K562 (cell line): ENCODE data around the gene HADHB. TPM values are rescaled to one million over a fixed set of nuclear protein-coding genes. Genes with fewer than 3 reads are reported as not detected.

Experiments
- CBX1 ChIP-seq: sonication (generic); IDR thresholded peaks from 2 replicates; pipeline ENCODE4 v1.6.1; 2016; ENCODE audit warnings: antibody characterized with exemption, low read depth, mild to moderate bottlenecking
- E2F8 ChIP-seq: fragments of 450-650 bp; IDR thresholded peaks from 2 replicates; pipeline ENCODE4 v1.7.1; 2018; ENCODE audit warnings: mild to moderate bottlenecking, low read depth; ENCODE audit not compliant: partially characterized antibody
- FOXK2 ChIP-seq, 2 experiments: fragments of 450-650 bp; IDR thresholded peaks in 1 of 2; conservative IDR thresholded peaks in 1 of 2; 2 replicates each; pipeline ENCODE4 v1.6.1; 2016; ENCODE audit warnings: low read depth in 2 of 2, mild to moderate bottlenecking in 1 of 2
- NRF1 ChIP-seq, 2 experiments: fragments of 450-650 bp; IDR thresholded peaks in 1 of 2; conservative IDR thresholded peaks in 1 of 2; 2 replicates each; pipeline ENCODE4 v1.6.1; 2014; ENCODE audit warnings: mild to moderate bottlenecking in 2 of 2
- TCF7 ChIP-seq: sonication (generic); IDR thresholded peaks from 2 replicates; pipeline ENCODE4 v1.6.1; 2016; ENCODE audit warnings: antibody characterized with exemption, borderline replicate concordance
- TEAD2 ChIP-seq: fragments of 450-650 bp; IDR thresholded peaks from 2 replicates; pipeline ENCODE4 v1.6.1; 2016; ENCODE audit warnings: missing genetic modification characterization, control low read depth, missing compliant biosample characterization
- XRCC5 ChIP-seq: fragments of 200-400 bp; formaldehyde crosslinking; IDR thresholded peaks from 2 replicates; pipeline ENCODE4 v1.6.1; 2017; ENCODE audit warnings: low read depth, mild to moderate bottlenecking, low read length
- ZBTB11 ChIP-seq, 3 experiments: fragments of 200-800 bp in 1 of 3; fragments of 250-450 bp in 1 of 3; fragments of 450-650 bp in 1 of 3; sonication (Bioruptor Pico) in 1 of 3; sonication (Bioruptor generic) in 1 of 3; formaldehyde crosslinking in 1 of 3; IDR thresholded peaks; 2 replicates each; pipeline versions ENCODE4 v1.6.1 to v1.8.0; 2016 to 2022; ENCODE audit warnings: mild to moderate bottlenecking in 2 of 3, missing genetic modification characterization in 2 of 3, missing compliant biosample characterization in 1 of 3, moderate library complexity in 1 of 3
- ZFP36 ChIP-seq: fragments of 150-350 bp; IDR thresholded peaks from 2 replicates; pipeline ENCODE4 v1.6.1; 2018; ENCODE audit warnings: low read length, low read depth; ENCODE audit not compliant: partially characterized antibody
- ZFPM2 ChIP-seq: fragments of 250-450 bp; sonication (Bioruptor Pico); IDR thresholded peaks from 2 replicates; pipeline ENCODE4 v1.5.1; 2022; ENCODE audit warnings: mild to moderate bottlenecking
- ZFX ChIP-seq: sonication (generic); formaldehyde crosslinking; IDR thresholded peaks from 2 replicates; pipeline ENCODE4 v1.8.0; 2022; ENCODE audit warnings: mild to moderate bottlenecking, missing genetic modification reagents, moderate library complexity
- ZNF121 ChIP-seq: sonication (generic); formaldehyde crosslinking; conservative IDR thresholded peaks from 2 replicates; pipeline ENCODE4 v1.8.0; 2022; ENCODE audit warnings: missing genetic modification reagents
- ZNF311 ChIP-seq: fragments of 250-450 bp; sonication (Bioruptor Pico); IDR thresholded peaks from 2 replicates; pipeline ENCODE4 v1.4.0; 2020; ENCODE audit warnings: mild to moderate bottlenecking, moderate library complexity
- ZNF316 ChIP-seq: fragments of 450-650 bp; IDR thresholded peaks from 2 replicates; pipeline ENCODE4 v1.6.1; 2016
- polyA plus RNA-seq, 8 experiments: library from polyadenylated mRNA; depleted of rRNA in 4 of 8; stranded (reverse) in 5 of 8; unstranded in 3 of 8; fragments of >200 nt; fragmentation: Nextera tagmentation in 2 of 8; fragmentation: Illumina TruSeq in 1 of 8; extraction: Ambion mirVana in 2 of 8; extraction: Trizol in 1 of 8; gene quantifications; 2 replicates each; pipeline versions ENCODE4 v1.2.1 to v1.2.3, GENCODE V29; 2011 to 2014; ENCODE audit warnings: inconsistent platforms in 1 of 8, missing spikeins in 1 of 8
- total RNA-seq, 7 experiments: library from RNA; depleted of rRNA in 6 of 7; stranded (reverse); fragments of >200 nt in 6 of 7; fragmentation: Illumina TruSeq in 2 of 7; extraction: Trizol in 2 of 7; gene quantifications; 2 replicates each; pipeline versions ENCODE4 v1.2.1 to v1.2.3, GENCODE V29; 2011 to 2021; ENCODE audit warnings: low replicate concordance in 1 of 7
- TF ChIP-seq, protein P1 (sequence below): fragments of 250-450 bp; sonication (Bioruptor Pico); IDR thresholded peaks from 2 replicates; pipeline ENCODE4 v1.8.0; 2022; ENCODE audit warnings: moderate library complexity, mild to moderate bottlenecking, inconsistent platforms
- TF ChIP-seq, protein P2 (sequence below): fragments of 250-450 bp; sonication (Bioruptor Pico); IDR thresholded peaks from 2 replicates; pipeline ENCODE4 v1.5.0; 2022; ENCODE audit warnings: mild to moderate bottlenecking

Gene HADHB
- total and polyA plus RNA-seq, 9 of the 15 experiments (the other 6 are each of a cell fraction or from before 2014, with no cell fraction given): 67.3 to 199 (median 100) TPM

DNA sequence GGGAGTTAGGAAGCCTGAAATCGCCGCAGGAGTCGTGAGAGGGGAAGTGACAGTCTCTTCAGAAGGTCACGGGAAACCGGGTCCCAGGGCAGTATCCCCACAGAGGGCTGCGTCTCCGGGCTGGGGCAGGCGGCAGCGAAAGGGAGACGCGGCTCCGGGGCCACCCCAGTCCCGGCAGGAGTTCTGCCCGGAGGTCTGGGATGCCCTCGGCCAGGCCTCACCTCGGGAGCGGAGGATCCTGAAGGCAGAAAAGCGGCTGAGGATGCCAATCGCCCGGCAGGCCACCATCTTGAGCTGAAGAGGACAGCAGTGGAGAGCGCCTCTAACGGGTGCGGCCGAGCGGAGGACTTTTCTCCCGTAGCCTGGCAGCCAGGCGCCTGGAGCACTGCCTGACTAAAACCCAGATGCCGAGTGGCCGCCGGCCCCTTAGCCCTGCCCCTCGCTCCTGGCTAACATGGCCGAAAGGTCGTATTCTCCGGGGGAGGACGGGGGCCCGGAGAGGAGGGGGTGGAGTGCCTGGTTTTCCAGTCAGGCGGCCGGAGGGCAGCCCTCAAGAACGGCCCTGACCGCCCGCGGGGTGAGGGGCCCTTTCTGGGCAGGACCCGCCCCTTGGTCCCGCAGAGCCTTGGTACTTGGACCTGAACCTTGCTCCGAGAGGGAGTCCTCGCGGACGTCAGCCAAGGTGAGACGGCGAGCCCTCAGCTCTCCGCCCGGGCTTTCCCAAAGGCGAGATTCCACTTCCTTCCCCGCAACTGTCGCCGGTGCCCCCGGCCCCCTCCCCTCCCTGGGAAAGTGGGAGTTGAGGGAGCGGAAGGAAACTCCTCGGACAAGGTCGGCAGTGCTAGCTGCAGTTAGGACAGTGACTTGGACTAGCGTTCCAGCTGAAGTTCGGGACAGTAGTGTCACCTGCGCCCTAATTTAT is at the start of gene HADHB, which contains the start of gene HADHA (continued):
- TF ChIP-seq ZBTB11 (CRISPR knock-in tag; IDR thresholded peaks at IDR 0.05) (peak in 1 of 3 experiments; percentile 49; a peak in 2 of 6 replicates), ZFPM2 (CRISPR knock-in tag) (no peak), ZNF121 (no peak), ZNF311 (CRISPR knock-in tag) (no peak), E2F8 (no peak), TCF7 (0 out of 2 replicates have a peak, but pooled peaks have one; percentile 39), ZNF316 (no peak; the same call in 1 of the 2 replicates), TEAD2 (tag) (no peak), NRF1 (conservative IDR thresholded peaks at IDR 0.05 in 1 of 2, IDR thresholded peaks at IDR 0.05 in 1 of 2) (no peak; a peak in 1 of 4 replicates), CBX1 (no peak), ZFP36 (no peak), XRCC5 (peak; percentile 58; the same call in 1 of the 2 replicates), ZFX (CRISPR knock-in tag) (peak; percentile 79), FOXK2 (conservative IDR thresholded peaks at IDR 0.05 in 1 of 2, IDR thresholded peaks at IDR 0.05 in 1 of 2; ENCODE audit: low read depth in 2 of 2) (no peak)
- TF ChIP-seq, protein P1, sequence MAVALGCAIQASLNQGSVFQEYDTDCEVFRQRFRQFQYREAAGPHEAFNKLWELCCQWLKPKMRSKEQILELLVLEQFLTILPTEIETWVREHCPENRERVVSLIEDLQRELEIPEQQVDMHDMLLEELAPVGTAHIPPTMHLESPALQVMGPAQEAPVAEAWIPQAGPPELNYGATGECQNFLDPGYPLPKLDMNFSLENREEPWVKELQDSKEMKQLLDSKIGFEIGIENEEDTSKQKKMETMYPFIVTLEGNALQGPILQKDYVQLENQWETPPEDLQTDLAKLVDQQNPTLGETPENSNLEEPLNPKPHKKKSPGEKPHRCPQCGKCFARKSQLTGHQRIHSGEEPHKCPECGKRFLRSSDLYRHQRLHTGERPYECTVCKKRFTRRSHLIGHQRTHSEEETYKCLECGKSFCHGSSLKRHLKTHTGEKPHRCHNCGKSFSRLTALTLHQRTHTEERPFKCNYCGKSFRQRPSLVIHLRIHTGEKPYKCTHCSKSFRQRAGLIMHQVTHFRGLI (CRISPR knock-in tag): no peak
- TF ChIP-seq, protein P2, sequence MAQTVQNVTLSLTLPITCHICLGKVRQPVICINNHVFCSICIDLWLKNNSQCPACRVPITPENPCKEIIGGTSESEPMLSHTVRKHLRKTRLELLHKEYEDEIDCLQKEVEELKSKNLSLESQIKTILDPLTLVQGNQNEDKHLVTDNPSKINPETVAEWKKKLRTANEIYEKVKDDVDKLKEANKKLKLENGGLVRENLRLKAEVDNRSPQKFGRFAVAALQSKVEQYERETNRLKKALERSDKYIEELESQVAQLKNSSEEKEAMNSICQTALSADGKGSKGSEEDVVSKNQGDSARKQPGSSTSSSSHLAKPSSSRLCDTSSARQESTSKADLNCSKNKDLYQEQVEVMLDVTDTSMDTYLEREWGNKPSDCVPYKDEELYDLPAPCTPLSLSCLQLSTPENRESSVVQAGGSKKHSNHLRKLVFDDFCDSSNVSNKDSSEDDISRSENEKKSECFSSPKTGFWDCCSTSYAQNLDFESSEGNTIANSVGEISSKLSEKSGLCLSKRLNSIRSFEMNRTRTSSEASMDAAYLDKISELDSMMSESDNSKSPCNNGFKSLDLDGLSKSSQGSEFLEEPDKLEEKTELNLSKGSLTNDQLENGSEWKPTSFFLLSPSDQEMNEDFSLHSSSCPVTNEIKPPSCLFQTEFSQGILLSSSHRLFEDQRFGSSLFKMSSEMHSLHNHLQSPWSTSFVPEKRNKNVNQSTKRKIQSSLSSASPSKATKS: no peak
